K562 (cell line): ENCODE data around the gene ZNRF3. TPM values are rescaled to one million over a fixed set of nuclear protein-coding genes. Genes with fewer than 3 reads are reported as not detected.
"Not testable (repeated sequence)": the region's sequence is repeated elsewhere in the genome, so short reads cannot be mapped to it uniquely, and the experiment has no call there.

Source experiments
- ATAC-seq: fragments of 200-7000 bp; cut with Tn5 transposase; 3 replicates; pipeline ENCODE4 v1.9.1; 2020; ENCODE audit warnings: moderate library complexity
- BruUV-seq: library from RNA; stranded (reverse); fragments of 400-500 nt; replicated peaks from 2 replicates; lab custom pipeline; 2021; lab: Mats Ljungman, UMichigan
- CTCF ChIA-PET: fragments of 300-600 bp; formaldehyde crosslinking; extraction: SDS; loops from one replicate; lab custom pipeline; 2021; ENCODE audit warnings: low intra/inter-chr PET ratio; lab: Yijun Ruan, JAX
- POLR2A ChIA-PET: fragments of 300-600, 350-650 bp; sonication (Branson Sonifier 250); formaldehyde crosslinking; extraction: SDS; loops from one replicate; lab custom pipeline; 2021; ENCODE audit warnings: antibody characterized with exemption, inconsistent platforms; lab: Yijun Ruan, JAX
- DNase-seq, 4 experiments: peaks; one replicate each; pipeline versions ENCODE4 v3.0.0 to v3.0.0-alpha.2; 2011 to 2018; ENCODE audit warnings: low spot score in 3 of 4, mixed read lengths in 3 of 4; ENCODE audit errors: extremely low read depth in 1 of 4
- FAIRE-seq: peaks from 2 replicates; lab custom pipeline; 2011; peaks lifted over from hg19 to GRCh38; lab: Jason Lieb, UNC
- H2AFZ ChIP-seq: 2 replicates; pipeline ENCODE4 v1.6.0; 2011; ENCODE audit warnings: low read depth, low read length, control low read depth, inconsistent platforms
- H3K27ac ChIP-seq: fragments of 200-600 bp; 3 replicates; pipeline ENCODE4 v1.8.0; 2011; ENCODE audit warnings: low read depth, mild to moderate bottlenecking, control low read depth, inconsistent platforms, low read length, moderate library complexity, mixed read lengths; ENCODE audit errors: extremely low read depth
- H3K27me3 ChIP-seq, 2 experiments: fragments of 300-600 bp in 1 of 2; 2 replicates in 1 of 2; 3 replicates in 1 of 2; pipeline versions ENCODE4 v1.6.0 to v1.8.0; 2011; ENCODE audit warnings: inconsistent platforms in 2 of 2, low read length in 2 of 2, mild to moderate bottlenecking in 1 of 2, mixed read lengths in 1 of 2, moderate library complexity in 1 of 2; ENCODE audit not compliant: control insufficient read depth in 2 of 2, insufficient read depth in 2 of 2
- H3K36me3 ChIP-seq: fragments of 300-600 bp; 3 replicates; pipeline ENCODE4 v1.8.0; 2011; ENCODE audit warnings: mild to moderate bottlenecking, low read length, inconsistent platforms; ENCODE audit not compliant: control insufficient read depth, insufficient read depth
- H3K4me1 ChIP-seq, 2 experiments: fragments of 200-600 bp in 1 of 2; replicated peaks in 1 of 2; 2 replicates in 1 of 2; 3 replicates in 1 of 2; pipeline versions ENCODE4 v1.5.1 to v1.8.0; 2011; ENCODE audit warnings: inconsistent platforms in 2 of 2, low read length in 2 of 2, mild to moderate bottlenecking in 1 of 2, mixed read lengths in 1 of 2, moderate library complexity in 1 of 2; ENCODE audit not compliant: control insufficient read depth in 2 of 2, insufficient read depth in 2 of 2
- H3K4me2 ChIP-seq: 2 replicates; pipeline ENCODE4 v1.6.1; 2011; ENCODE audit warnings: low read length, control low read depth, inconsistent platforms, mixed read lengths; ENCODE audit not compliant: insufficient read depth
- H3K4me3 ChIP-seq: fragments of 200-600 bp; sonication (generic), shearing (Covaris generic); 2 replicates; pipeline ENCODE4 v1.5.1; 2016; ENCODE audit warnings: control low read depth, inconsistent platforms
- H3K79me2 ChIP-seq: fragments of 200-600 bp; 3 replicates; pipeline ENCODE4 v1.8.0; 2011; ENCODE audit warnings: low read length, inconsistent platforms; ENCODE audit not compliant: control insufficient read depth, insufficient read depth
- H3K9ac ChIP-seq, 2 experiments: 2 replicates each; pipeline versions ENCODE4 v1.6.0 to v1.6.1; 2011; ENCODE audit warnings: low read depth in 2 of 2, low read length in 2 of 2, control low read depth in 1 of 2, inconsistent platforms in 1 of 2, mild to moderate bottlenecking in 1 of 2, mixed read lengths in 1 of 2; ENCODE audit not compliant: insufficient read depth in 1 of 2
- H3K9me1 ChIP-seq: one replicate; pipeline ENCODE4 v1.6.0; 2011; ENCODE audit warnings: inconsistent platforms, mild to moderate bottlenecking, low read length, moderate library complexity; ENCODE audit not compliant: control insufficient read depth, insufficient read depth
- H3K9me3 ChIP-seq: replicated peaks from 2 replicates; pipeline ENCODE4 v1.5.1; 2011; ENCODE audit warnings: low read depth, low read length, inconsistent platforms; ENCODE audit not compliant: control insufficient read depth, insufficient read depth
- H4K20me1 ChIP-seq: replicated peaks from 2 replicates; pipeline ENCODE4 v1.6.1; 2011; ENCODE audit warnings: low read length, inconsistent platforms, mixed read lengths; ENCODE audit not compliant: control insufficient read depth, insufficient read depth
- DACH1 ChIP-seq: fragments of 450-650 bp; IDR thresholded peaks from 2 replicates; pipeline ENCODE4 v1.6.1; 2018; ENCODE audit not compliant: partially characterized antibody
- TOE1 ChIP-seq, 2 experiments: fragments of 450-650 bp in 1 of 2; sonication (generic) in 1 of 2; formaldehyde crosslinking in 1 of 2; IDR thresholded peaks; 2 replicates each; pipeline versions ENCODE4 v1.7.1 to v1.8.0; 2016 to 2022; ENCODE audit warnings: borderline replicate concordance in 2 of 2, mild to moderate bottlenecking in 2 of 2, antibody characterized with exemption in 1 of 2, inconsistent platforms in 1 of 2, low read depth in 1 of 2, missing genetic modification reagents in 1 of 2, moderate library complexity in 1 of 2
- ZNF124 ChIP-seq: sonication (generic); formaldehyde crosslinking; IDR thresholded peaks from 2 replicates; pipeline ENCODE4 v1.8.1; 2022; ENCODE audit warnings: missing genetic modification reagents
- WGBS: fragments of 100-300 bp; shearing (Covaris generic); methylation state at CpG from one replicate; pipeline ENCODE4 v1.1.6; 2016; ENCODE audit warnings: low coverage, mixed read lengths; ENCODE audit not compliant: insufficient coverage; ENCODE audit errors: missing lambda C conversion rate; 5-methylcytosine and 5-hydroxymethylcytosine counted together
- in situ Hi-C: fragments of 300-500 bp; cut with MboI; formaldehyde crosslinking; loops from 4 replicates; pipeline ENCODE4 v1.15.0; 2018; ENCODE audit warnings: inconsistent platforms, mixed read lengths
- intact Hi-C: fragments of 100-400 bp; cut with micrococcal nuclease; formaldehyde crosslinking; loops from 2 replicates; pipeline ENCODE4 v1.14.2; 2022
- polyA plus RNA-seq, 8 experiments: library from polyadenylated mRNA; depleted of rRNA in 4 of 8; stranded (reverse) in 5 of 8; unstranded in 3 of 8; fragments of >200 nt; fragmentation: Nextera tagmentation in 2 of 8; fragmentation: Illumina TruSeq in 1 of 8; extraction: Ambion mirVana in 2 of 8; extraction: Trizol in 1 of 8; gene quantifications; 2 replicates each; pipeline versions ENCODE4 v1.2.1 to v1.2.3, GENCODE V29; 2011 to 2014; ENCODE audit warnings: inconsistent platforms in 1 of 8, missing spikeins in 1 of 8
- total RNA-seq, 7 experiments: library from RNA; depleted of rRNA in 6 of 7; stranded (reverse); fragments of >200 nt in 6 of 7; fragmentation: Illumina TruSeq in 2 of 7; extraction: Trizol in 2 of 7; gene quantifications; 2 replicates each; pipeline versions ENCODE4 v1.2.1 to v1.2.3, GENCODE V29; 2011 to 2021; ENCODE audit warnings: low replicate concordance in 1 of 7
- TF ChIP-seq, protein P1 (sequence below): fragments of 250-450 bp; sonication (Bioruptor Pico); IDR thresholded peaks from 2 replicates; pipeline ENCODE4 v1.4.0; 2020; ENCODE audit warnings: mild to moderate bottlenecking, moderate library complexity

Gene ZNRF3
- total and polyA plus RNA-seq, 9 of the 15 experiments (the other 6 are each of a cell fraction or from before 2014, with no cell fraction given): 0.41 to 5.9 (median 1.7) TPM

GRCh38 chr22:28948424-28948823 lies 65.1 kb downstream of the ZNRF3 start (continued):
- no peak for TF ChIP-seq DACH1
- TF ChIP-seq, all 486 proteins: peak for 0

GRCh38 chr22:28948860-28949551 lies 65.6 kb downstream of the ZNRF3 start:
- H3K4me2 ChIP-seq, DNase-seq, H3K27ac ChIP-seq, in situ Hi-C loops, H3K4me1 ChIP-seq, ATAC-seq, H3K9ac ChIP-seq, H3K4me3 ChIP-seq, FAIRE-seq, H2AFZ ChIP-seq, H3K36me3 ChIP-seq, CTCF ChIA-PET, H4K20me1 ChIP-seq, H3K9me3 ChIP-seq, H3K79me2 ChIP-seq, BruUV-seq, intact Hi-C loops, H3K27me3 ChIP-seq, H3K9me1 ChIP-seq: not testable (repeated sequence)
- WGBS: 93% methylated on average over 8 of the region's 10 CpGs
- POLR2A ChIA-PET: interaction anchor here (0.7 kb wide), 1 partner anchor 70 kb away, joined by 3 read pairs; no protein-coding TSS in a partner anchor

DNA sequence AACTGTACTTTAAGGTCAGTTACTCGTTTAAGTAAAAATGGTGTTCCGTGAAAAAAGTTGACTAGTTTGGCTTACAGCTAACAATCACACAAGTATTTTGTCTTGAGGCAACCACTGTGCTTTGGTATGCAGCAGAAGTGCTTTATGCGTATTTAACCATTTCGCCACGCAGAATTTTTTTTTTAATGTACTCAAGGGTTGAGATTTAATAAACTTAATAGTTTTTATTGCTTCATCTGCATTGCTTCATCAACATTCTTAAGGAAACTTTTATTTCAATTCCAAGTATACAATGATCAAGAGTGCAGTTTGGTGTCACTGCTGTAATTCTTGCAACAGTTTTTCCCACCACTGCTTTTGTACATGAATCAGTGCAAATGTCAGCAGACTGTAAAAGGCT lies 66.4 kb downstream of the ZNRF3 start:
- in situ Hi-C loops (no loop called here), intact Hi-C loops (loop anchor here (10.0 kb wide), 1 partner anchor 95 kb away; no protein-coding TSS in a partner anchor)
- Histone ChIP-seq H3K9me1 (no peaks in the 10 kb centered on the region), H3K4me2 (no peak overlapping the region), H3K27ac (no peak overlapping the region), H3K79me2 (no peaks in the 10 kb centered on the region; the same call in 2 of the 3 replicates), H3K4me1 (no peaks in the 10 kb centered on the region; a peak in 1 of 5 replicates), H3K9me3 (no peaks in the 10 kb centered on the region), H3K36me3 (no peaks in the 10 kb centered on the region), H3K9ac (no peak overlapping the region), H4K20me1 (no peaks in the 10 kb centered on the region), H2AFZ (no peak overlapping the region), H3K27me3 (no peaks in the 10 kb centered on the region), H3K4me3 (no peak overlapping the region)
- no TSS peak for BruUV-seq
- ChIA-PET CTCF (no interaction called here), POLR2A (no interaction called here)
- no peak for ATAC-seq
- TF ChIP-seq TOE1 (IDR thresholded peaks at IDR 0.05; ENCODE audit: borderline replicate concordance) (no peak), TOE1 (CRISPR knock-in tag; IDR thresholded peaks at IDR 0.05; ENCODE audit: borderline replicate concordance, low read depth) (no peak), ZNF124 (CRISPR knock-in tag) (no peak)
- TF ChIP-seq, protein P1, sequence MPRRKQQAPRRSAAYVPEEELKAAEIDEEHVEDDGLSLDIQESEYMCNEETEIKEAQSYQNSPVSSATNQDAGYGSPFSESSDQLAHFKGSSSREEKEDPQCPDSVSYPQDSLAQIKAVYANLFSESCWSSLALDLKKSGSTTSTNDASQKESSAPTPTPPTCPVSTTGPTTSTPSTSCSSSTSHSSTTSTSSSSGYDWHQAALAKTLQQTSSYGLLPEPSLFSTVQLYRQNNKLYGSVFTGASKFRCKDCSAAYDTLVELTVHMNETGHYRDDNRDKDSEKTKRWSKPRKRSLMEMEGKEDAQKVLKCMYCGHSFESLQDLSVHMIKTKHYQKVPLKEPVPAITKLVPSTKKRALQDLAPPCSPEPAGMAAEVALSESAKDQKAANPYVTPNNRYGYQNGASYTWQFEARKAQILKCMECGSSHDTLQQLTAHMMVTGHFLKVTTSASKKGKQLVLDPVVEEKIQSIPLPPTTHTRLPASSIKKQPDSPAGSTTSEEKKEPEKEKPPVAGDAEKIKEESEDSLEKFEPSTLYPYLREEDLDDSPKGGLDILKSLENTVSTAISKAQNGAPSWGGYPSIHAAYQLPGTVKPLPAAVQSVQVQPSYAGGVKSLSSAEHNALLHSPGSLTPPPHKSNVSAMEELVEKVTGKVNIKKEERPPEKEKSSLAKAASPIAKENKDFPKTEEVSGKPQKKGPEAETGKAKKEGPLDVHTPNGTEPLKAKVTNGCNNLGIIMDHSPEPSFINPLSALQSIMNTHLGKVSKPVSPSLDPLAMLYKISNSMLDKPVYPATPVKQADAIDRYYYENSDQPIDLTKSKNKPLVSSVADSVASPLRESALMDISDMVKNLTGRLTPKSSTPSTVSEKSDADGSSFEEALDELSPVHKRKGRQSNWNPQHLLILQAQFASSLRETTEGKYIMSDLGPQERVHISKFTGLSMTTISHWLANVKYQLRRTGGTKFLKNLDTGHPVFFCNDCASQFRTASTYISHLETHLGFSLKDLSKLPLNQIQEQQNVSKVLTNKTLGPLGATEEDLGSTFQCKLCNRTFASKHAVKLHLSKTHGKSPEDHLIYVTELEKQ (CRISPR knock-in tag): no peak
- DNase-seq: no peak
- FAIRE-seq: no peak
- WGBS: 88% methylated on average over 5 of the region's 5 CpGs
